HAP-1 (cell line): ENCODE measurements around the gene TP53I13.

Experiments
- DNase-seq, 2 experiments: peaks; one replicate each; pipeline ENCODE4 v3.0.0-alpha.2; 2016 to 2020; ENCODE audit warnings: low spot score in 2 of 2
- H3K27me3 ChIP-seq: fragments of 250-450 bp; sonication (Bioruptor Pico); 2 replicates; pipeline ENCODE4 v1.5.1; 2020; ENCODE audit warnings: low read depth, mild to moderate bottlenecking, moderate library complexity
- H3K36me3 ChIP-seq: fragments of 250-450 bp; sonication (Bioruptor Pico); replicated peaks from 2 replicates; pipeline ENCODE4 v1.5.1; 2020; ENCODE audit warnings: mild to moderate bottlenecking
- H3K4me1 ChIP-seq: fragments of 250-450 bp; sonication (Bioruptor Pico); 2 replicates; pipeline ENCODE4 v1.5.1; 2020; ENCODE audit warnings: mild to moderate bottlenecking
- H3K4me3 ChIP-seq: fragments of 250-450 bp; sonication (Bioruptor Pico); 2 replicates; pipeline ENCODE4 v1.5.1; 2020; ENCODE audit warnings: mild to moderate bottlenecking, moderate library complexity
- H3K9me3 ChIP-seq: fragments of 250-450 bp; sonication (Bioruptor Pico); 2 replicates; pipeline ENCODE4 v1.5.1; 2020; ENCODE audit warnings: mild to moderate bottlenecking, moderate library complexity
- in situ Hi-C: fragments of 300-500 bp; cut with MboI; formaldehyde crosslinking; loops from 3 replicates; pipeline ENCODE4 v1.14.3; 2020; ENCODE audit warnings: low sequenced_read_pairs, inconsistent platforms, mixed read lengths

Gene TP53I13

GRCh38 chr17:29615048-29615385 is 46.5 kb downstream of the TP53I13 start:
- no peak for DNase-seq
- Histone ChIP-seq H3K4me1 (peaks cover 8% of the 10 kb centered on the region), H3K4me3 (no peak overlapping the region), H3K9me3 (no peaks in the 10 kb centered on the region), H3K27me3 (no peaks in the 10 kb centered on the region), H3K36me3 (peaks cover 3% of the 10 kb centered on the region; the same call in 1 of the 2 replicates)
- in situ Hi-C loops, result loop anchor here (5.0 to 25.0 kb wide), 2 partner anchors 48 to 322 kb away; partner anchors contain the start of genes ABHD15, EFCAB5, SSH2 and TP53I13

- in situ Hi-C loops, result loop anchor here (5.0 to 25.0 kb wide), 2 partner anchors 48 to 322 kb away; partner anchors contain the start of genes ABHD15, EFCAB5, SSH2 and TP53I13
- no peak for DNase-seq
Measured at GRCh38 chr17:29615492-29616299, 47.2 kb downstream of the TP53I13 start.

GRCh38 chr17:29616300-29617048 is 48.0 kb downstream of the TP53I13 start:
- Histone ChIP-seq H3K4me3 (no peak overlapping the region), H3K4me1 (peaks cover 10% of the 10 kb centered on the region), H3K27me3 (no peaks in the 10 kb centered on the region), H3K9me3 (no peaks in the 10 kb centered on the region), H3K36me3 (peaks cover 3% of the 10 kb centered on the region; the same call in 1 of the 2 replicates)
- in situ Hi-C loops, result loop anchor here (5.0 to 25.0 kb wide), 2 partner anchors 49 to 321 kb away; partner anchors contain the start of genes ABHD15, EFCAB5, SSH2 and TP53I13
- no peak for DNase-seq

More at GRCh38 chr17:29615492-29616299, 47.2 kb downstream of the TP53I13 start:
- peaks cover 8% of the 10 kb centered on the region for H3K4me1 ChIP-seq
- H3K36me3 ChIP-seq, result peaks cover 3% of the 10 kb centered on the region; the same call in 1 of the 2 replicates
- no peaks in the 10 kb centered on the region for H3K27me3 ChIP-seq
- no peak overlapping the region for H3K4me3 ChIP-seq
- no peaks in the 10 kb centered on the region for H3K9me3 ChIP-seq

GRCh38 chr17:29617125-29617480 is 48.6 kb downstream of the TP53I13 start:
- no peak overlapping the region for H3K4me3 ChIP-seq
- no peaks in the 10 kb centered on the region for H3K27me3 ChIP-seq
- peaks cover 3% of the 10 kb centered on the region; the same call in 1 of the 2 replicates for H3K36me3 ChIP-seq
- DNase-seq, result peak; percentile 43 to 88
- H3K9me3 ChIP-seq, result no peaks in the 10 kb centered on the region
- peaks cover 15% of the 10 kb centered on the region for H3K4me1 ChIP-seq
- in situ Hi-C loops, result loop anchor here (5.0 to 25.0 kb wide), 2 partner anchors 50 to 320 kb away; partner anchors contain the start of genes ABHD15, EFCAB5, SSH2 and TP53I13

GRCh38 chr17:29617481-29618271 is 49.2 kb downstream of the TP53I13 start:
- peaks cover 15% of the 10 kb centered on the region for H3K4me1 ChIP-seq
- H3K4me3 ChIP-seq, result peak overlapping the region; percentile 14

GRCh38 chr17:29618272-29619065 is 50.0 kb downstream of the TP53I13 start:
- DNase-seq, result no peak
- Histone ChIP-seq H3K4me3 (peak overlapping the region; percentile 14), H3K27me3 (no peaks in the 10 kb centered on the region), H3K9me3 (no peaks in the 10 kb centered on the region), H3K4me1 (peaks cover 21% of the 10 kb centered on the region), H3K36me3 (no peaks in the 10 kb centered on the region)
- in situ Hi-C loops, result loop anchor here (5.0 to 25.0 kb wide), 2 partner anchors 51 to 319 kb away; partner anchors contain the start of genes ABHD15, EFCAB5, SSH2 and TP53I13

More at GRCh38 chr17:29617481-29618271, 49.2 kb downstream of the TP53I13 start:
- peaks cover 2% of the 10 kb centered on the region; the same call in 1 of the 2 replicates for H3K36me3 ChIP-seq
- no peaks in the 10 kb centered on the region for H3K9me3 ChIP-seq
- H3K27me3 ChIP-seq, result no peaks in the 10 kb centered on the region
- DNase-seq, result peak; percentile 34 to 77
- in situ Hi-C loops, result loop anchor here (5.0 to 25.0 kb wide), 2 partner anchors 50 to 320 kb away; partner anchors contain the start of genes ABHD15, EFCAB5, SSH2 and TP53I13

- H3K4me1 ChIP-seq, result peaks cover 23% of the 10 kb centered on the region
- no peaks in the 10 kb centered on the region for H3K9me3 ChIP-seq
- in situ Hi-C loops, result loop anchor here (5.0 to 25.0 kb wide), 2 partner anchors 52 to 318 kb away; partner anchors contain the start of genes ABHD15, EFCAB5, SSH2 and TP53I13
- H3K36me3 ChIP-seq, result no peaks in the 10 kb centered on the region
- no peak overlapping the region for H3K4me3 ChIP-seq
- no peaks in the 10 kb centered on the region for H3K27me3 ChIP-seq
- no peak for DNase-seq
Measured at GRCh38 chr17:29619251-29619650, 50.8 kb downstream of the TP53I13 start.

GRCh38 chr17:29620271-29620670 is 51.8 kb downstream of the TP53I13 start:
- DNase-seq, result no peak
- no peak overlapping the region for H3K4me3 ChIP-seq
- H3K36me3 ChIP-seq, result no peaks in the 10 kb centered on the region
- in situ Hi-C loops, result loop anchor here (25.0 kb wide), 1 partner anchor 317 kb away; the partner anchor contains the start of genes EFCAB5 and SSH2
- no peaks in the 10 kb centered on the region for H3K27me3 ChIP-seq
- H3K9me3 ChIP-seq, result no peaks in the 10 kb centered on the region
- peaks cover 23% of the 10 kb centered on the region for H3K4me1 ChIP-seq

GRCh38 chr17:29620779-29621500 is 52.4 kb downstream of the TP53I13 start:
- in situ Hi-C loops, result loop anchor here (25.0 kb wide), 1 partner anchor 316 kb away; the partner anchor contains the start of genes EFCAB5 and SSH2
- no peak overlapping the region for H3K4me3 ChIP-seq
- H3K4me1 ChIP-seq, result peaks cover 23% of the 10 kb centered on the region
- no peak for DNase-seq
- H3K9me3 ChIP-seq, result no peaks in the 10 kb centered on the region
- no peaks in the 10 kb centered on the region for H3K36me3 ChIP-seq
- no peaks in the 10 kb centered on the region for H3K27me3 ChIP-seq

- H3K36me3 ChIP-seq, result no peaks in the 10 kb centered on the region
- H3K9me3 ChIP-seq, result no peaks in the 10 kb centered on the region
- peak overlapping the region; percentile 84 for H3K4me3 ChIP-seq
- no peak for DNase-seq
- peaks cover 23% of the 10 kb centered on the region for H3K4me1 ChIP-seq
- in situ Hi-C loops, result loop anchor here (25.0 kb wide), 1 partner anchor 316 kb away; the partner anchor contains the start of genes EFCAB5 and SSH2
- H3K27me3 ChIP-seq, result no peaks in the 10 kb centered on the region
Measured at GRCh38 chr17:29621751-29622194, 53.3 kb downstream of the TP53I13 start.
